Cerebellar cortex (tissue), 1 donor: ENCODE data around the gene STUM.

Experiments used
- DNase-seq: peaks from one replicate; pipeline ENCODE4 v3.0.0-alpha.2; 2015; ENCODE audit warnings: low spot score

The STUM gene

DNA sequence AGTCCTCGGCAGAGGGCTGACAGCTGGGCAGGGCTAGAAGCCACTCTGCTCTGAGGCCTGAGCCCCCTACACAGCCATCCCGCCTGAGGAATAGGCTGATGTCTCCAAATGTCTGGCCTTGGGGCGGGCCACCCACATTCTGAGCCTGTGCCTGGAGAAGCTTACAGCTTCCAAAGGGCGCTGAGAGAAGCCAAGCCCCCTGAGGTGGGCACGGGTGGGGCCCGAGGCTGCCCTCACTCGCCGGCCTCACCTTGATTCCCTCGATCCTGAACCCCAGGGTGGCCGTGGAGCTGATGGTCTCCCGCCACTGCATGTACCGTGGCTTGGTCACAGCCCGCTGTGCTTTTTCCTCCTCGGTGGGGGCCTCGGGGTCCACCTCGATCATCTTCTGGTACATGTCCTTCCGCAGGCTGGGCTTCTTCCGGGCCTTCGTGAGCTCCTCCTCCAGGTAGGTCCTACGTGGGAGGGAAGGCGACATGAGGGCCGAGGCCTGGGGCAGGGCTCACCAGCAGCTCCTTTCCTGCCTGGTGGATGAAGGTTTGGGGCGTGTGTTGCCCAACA lies 93.2 kb downstream of the STUM start:
- DNase-seq, result no peak

DNA sequence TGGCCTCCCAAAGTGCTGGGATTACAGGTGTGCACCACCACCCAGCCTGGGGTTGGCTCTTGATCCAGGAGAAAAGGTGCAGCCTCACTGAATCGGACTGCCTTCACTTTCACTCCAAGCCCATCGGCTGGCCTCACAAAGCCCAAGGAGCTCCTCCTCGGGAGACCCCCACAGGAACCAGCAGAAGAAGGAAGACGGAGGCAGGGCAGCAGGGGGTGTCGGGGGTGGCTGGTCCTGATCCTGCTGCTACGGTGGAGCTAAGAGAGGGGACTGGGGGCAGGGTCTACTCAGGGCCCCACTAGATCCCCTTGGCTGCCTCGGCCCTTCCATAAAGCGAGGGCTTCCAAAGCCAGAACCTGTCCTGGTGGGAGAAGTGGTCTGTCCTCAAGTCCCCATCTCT lies 93.9 kb downstream of the STUM start:
- DNase-seq, result no peak

- DNase-seq, result no peak
These were observed 94.6 kb downstream of the STUM start for GRCh38 chr1:226643177-226643576.

DNA sequence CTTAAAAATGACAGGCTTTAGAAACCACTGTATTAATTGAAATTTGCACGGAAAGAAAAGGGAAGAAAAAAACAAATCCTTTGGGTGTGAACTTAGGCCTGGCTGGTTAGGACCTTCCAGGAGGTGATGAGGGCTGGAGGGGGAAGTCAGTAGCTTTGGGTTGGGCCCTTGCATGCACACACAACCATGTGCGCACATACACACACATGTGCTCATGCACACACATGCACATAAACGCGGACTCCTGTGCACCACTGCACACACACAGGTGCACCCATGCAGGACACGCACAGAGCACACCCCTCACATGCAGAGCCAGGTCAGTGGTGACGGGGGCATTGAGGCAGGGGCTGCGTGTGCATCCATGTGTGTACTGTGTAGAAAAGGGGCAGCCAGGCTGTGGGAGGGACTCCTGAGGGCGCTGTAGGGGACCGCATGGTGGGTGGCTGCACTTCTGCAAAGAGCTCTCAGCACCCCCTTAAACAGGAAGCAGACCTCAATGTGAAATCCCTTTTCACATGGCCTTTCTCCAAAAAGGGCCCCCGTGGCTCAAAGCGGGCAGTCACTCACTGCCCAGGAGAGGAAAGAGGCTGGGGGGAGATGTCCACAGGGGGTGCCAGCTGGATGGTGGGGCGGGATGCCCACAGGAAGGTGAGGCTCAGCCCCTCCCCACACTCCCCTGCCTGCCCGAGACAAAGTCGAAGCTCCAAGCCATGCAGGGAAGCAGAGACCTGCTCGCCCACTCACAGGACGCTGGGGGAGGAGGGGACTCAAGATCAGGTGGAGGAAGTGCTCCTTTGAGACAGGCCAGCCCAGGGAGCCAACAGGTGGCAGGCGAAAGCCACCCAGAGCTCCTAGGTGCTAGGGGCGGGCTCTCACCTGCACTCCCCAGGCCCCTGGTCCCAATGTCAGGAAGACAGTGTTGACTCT lies 95.3 kb downstream of the STUM start:
- no peak for DNase-seq

DNA sequence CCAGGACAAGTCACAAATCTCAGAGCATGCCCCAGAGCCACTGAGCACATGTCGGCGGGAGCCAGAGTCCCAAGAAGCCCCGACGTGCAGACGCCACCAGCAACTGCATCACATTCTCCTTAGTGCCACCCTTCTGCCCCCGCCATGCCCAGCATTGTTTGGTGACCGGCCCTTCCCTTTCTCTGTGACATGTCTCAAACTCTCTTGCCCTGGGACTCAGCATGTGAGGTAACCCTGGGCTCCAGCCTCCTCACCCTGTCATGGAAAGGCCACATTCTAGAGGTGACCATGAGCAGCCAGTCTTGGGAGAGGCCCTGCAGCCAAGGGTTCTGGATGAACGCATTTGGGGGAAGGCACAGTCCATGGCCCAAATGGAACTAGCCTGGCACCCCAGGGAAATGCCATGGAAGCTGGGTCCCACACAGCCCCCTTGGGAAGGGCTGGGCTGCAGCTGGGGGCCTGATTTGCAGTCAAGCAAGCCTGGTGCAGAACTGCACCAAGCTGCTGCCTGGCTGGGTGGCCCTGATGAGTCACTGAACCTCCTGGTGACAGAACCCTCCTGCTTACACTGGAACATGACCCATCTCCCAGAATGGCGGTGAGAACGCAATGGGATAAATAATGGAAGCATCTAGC lies 96.1 kb downstream of the STUM start:
- no peak for DNase-seq

DNA sequence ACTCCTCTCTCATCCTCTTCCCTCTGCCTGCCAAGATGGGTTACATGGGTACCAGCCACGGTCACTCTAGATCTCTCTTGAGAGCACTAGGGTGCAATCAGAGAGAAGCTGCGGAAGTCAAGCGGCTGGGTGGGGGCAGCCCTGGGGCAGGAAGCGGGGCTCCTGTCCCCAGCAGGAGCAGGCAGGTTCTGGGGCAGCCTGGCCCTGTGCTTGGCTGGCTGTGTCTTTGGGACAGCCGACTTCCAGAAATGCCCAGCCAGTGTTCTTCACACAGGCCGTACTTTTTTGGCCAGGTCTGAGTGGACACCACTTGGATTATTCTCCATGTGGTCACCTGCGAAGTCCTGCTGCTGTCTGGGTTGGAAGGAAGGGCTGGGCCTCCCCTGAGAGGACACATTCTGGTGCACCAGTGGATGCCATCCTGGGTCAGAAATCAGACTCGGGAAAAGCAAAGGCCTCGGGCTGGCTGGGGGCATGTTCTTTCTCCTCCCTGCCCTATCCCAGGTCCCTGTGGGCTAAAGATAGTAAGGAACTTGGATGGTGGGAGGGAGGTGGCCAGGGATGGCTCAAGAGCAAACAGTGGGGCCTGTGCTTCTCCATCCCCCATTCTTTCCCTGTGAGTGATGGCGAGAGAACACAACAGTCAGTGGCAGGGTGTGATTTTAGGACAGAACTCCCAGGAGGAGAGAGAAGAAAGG lies 96.9 kb downstream of the STUM start:
- DNase-seq, result no peak

GRCh38 chr1:226646026-226646869 lies 97.7 kb downstream of the STUM start:
- no peak for DNase-seq

DNA sequence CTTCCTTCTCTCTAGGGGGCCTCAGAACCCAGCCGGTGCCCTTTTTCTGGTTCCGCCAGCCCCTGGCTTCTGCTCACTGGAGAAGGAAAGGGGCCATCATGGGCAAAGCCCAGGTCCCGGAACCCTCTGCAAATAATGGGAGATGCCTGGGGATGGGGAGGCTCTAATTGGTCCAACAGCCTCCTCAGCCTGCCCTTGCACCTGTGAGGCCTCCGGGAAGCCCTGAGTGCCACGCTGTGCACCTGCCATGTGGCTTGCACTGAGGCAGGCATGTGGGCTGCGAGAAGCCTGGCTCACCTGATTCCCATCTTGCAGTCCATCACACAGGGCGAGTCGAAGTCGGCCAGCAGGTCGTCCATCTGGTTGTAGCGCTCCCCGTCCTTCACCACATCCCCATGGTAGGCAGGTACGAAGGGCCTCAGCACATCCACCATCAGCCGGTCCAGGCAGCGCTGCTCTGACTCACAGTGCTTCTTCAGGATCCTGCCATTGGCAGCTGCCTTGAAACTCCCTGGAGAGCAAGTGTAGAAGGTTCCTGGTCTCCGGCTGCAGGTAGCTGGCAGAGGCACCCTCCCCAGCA lies 98.4 kb downstream of the STUM start:
- DNase-seq, result no peak

DNA sequence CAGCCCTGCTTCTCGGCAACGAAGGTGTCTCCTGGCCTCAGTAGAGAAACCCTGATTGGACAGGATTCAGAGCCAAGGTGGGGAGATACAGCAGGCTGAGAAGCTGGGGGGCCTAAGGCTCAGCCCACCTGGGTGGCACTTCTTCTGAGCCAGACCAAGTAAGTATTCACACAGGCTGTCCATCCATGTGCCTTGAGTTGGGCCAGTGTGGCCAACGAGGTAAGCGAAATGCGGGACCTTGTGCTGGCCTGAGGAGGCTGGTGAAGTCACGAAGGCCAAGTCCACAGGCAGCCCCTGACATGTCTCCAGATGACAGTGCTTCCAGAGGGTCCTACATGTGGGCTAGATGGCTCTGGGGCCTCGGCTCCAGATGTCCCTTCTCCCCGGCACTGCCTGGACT lies 99.2 kb downstream of the STUM start:
- no peak for DNase-seq

- no peak for DNase-seq
These were observed 99.9 kb downstream of the STUM start for GRCh38 chr1:226648421-226648820.

DNA sequence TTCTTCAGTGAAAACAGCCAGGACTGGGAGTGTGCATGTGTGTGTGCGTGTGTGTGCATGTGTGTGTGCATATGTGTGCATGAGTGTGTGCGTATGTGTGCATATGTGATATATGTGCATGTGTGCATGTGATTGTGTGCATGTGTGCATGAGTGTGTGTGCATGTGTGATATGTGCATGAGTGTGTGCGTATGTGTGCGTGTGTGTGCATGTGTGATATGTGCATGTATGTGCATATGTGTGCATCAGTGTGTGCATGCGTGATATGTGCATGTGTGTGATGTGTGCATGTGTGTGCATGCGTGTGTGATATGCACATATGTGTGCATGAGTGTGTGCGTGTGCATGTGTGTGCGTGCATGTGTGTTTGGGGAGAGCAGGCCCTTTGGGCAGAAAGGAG lies 100.7 kb downstream of the STUM start:
- DNase-seq, result no peak

DNA sequence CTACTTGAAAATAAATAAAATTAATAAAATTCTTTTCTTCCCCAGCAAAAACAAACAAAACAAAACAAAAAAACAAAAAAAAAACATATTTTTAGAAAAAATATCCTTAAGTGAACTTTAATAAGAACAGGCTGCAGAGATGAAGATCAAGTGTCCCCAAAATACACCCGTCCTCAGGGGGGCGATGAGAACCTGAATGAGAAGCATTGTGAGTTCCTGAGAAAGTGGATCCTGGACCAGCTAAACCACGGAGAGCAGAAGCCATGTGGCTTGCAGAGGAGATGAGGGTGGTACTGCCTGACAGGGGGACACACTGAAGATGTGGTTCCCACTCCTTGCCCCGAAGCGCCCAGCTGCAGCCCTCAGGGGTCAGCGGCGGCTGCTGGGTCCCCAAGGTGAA lies 101.2 kb downstream of the STUM start:
- DNase-seq, result peak; percentile 48

DNA sequence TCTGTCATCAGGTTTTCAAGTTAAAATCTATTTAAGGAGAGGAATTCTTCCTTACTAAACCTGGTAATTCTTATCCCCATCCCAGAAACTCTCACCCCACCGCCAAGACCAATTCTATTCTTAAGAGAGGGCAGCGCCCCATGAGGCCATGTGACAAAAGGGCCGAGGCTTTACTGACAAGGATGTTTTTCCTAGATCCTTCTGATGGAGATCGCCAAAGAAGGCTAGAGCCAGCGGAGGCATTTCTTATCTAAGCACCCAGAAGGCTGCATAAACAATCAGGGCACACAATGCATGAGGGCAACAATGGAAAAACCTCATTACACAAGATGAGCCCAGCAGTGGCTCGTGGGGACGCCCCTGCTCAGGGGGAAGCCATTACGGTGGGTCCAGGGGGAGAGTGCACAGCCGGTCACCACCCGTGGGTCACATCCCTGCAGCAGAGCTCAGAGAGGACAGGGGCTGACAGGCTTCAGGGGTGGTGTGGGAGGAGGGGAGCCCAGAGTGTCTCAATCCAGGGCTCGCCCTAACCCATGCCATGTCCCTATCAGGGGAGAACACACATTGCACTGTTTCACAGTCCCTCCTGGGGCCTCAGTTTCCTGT lies 101.8 kb downstream of the STUM start:
- no peak for DNase-seq

- DNase-seq, result no peak
These were observed 102.6 kb downstream of the STUM start for GRCh38 chr1:226651041-226651731.

- DNase-seq, result no peak
These were observed 103.2 kb downstream of the STUM start for GRCh38 chr1:226651732-226652105.

DNA sequence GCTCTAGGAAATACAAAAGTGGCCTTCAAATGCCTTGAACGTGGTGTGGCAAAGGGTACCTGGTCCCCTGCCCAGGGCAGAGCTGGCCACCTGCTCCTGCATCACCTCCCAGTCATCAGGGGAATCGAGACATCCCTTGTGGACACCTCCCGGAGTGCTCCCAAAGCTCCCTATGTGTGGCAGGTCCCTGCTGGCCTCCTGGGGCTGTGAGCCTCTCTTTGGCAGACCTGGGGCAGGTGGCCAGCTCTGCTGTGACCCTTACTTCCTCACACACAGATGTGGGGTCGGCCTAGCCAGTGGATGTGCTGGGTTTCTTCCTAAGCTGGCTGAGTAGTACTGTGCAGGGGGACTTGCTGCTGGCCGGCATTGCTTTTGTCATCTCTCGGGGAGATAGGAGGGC lies 104.0 kb downstream of the STUM start:
- no peak for DNase-seq

GRCh38 chr1:226653311-226653921 lies 104.9 kb downstream of the STUM start:
- DNase-seq, result no peak

DNA sequence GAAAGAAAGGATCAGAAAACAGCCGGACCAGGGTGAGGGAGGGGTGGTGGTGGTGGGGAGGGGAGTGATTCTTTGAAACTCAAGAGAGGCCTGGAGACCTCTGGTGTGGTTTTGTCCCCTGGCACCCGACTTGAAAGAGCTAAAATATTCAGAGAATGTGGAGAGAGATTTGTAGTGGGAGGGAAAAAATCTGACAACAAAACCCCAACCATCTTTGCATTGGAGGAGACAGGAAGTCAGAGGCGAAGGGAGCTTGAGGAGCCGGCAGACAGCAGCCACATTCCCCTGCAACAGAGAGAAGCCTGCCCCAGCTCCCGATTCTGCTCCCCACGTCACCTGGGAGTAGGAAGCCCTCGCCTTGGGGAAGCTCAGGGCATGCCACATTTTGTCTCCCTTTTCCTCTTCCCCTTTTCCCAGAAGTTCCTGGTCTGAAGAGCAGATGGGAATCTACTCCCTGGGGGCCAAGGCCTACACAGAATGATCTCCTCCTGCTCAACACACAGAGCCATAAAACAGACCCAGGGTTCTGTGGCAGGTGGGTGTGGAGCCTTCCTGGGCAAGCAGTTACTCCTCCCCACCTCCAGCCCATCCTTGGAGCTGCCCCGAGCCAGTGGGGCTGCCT lies 105.6 kb downstream of the STUM start:
- no peak for DNase-seq

GRCh38 chr1:226654668-226655055 lies 106.1 kb downstream of the STUM start:
- no peak for DNase-seq
